ENCODE results near the gene SLC35F4.

GRCh38 chr14:57739516-57739915 is 126.4 kb downstream of the SLC35F4 start:
- TF ChIP-seq, protein P1, sequence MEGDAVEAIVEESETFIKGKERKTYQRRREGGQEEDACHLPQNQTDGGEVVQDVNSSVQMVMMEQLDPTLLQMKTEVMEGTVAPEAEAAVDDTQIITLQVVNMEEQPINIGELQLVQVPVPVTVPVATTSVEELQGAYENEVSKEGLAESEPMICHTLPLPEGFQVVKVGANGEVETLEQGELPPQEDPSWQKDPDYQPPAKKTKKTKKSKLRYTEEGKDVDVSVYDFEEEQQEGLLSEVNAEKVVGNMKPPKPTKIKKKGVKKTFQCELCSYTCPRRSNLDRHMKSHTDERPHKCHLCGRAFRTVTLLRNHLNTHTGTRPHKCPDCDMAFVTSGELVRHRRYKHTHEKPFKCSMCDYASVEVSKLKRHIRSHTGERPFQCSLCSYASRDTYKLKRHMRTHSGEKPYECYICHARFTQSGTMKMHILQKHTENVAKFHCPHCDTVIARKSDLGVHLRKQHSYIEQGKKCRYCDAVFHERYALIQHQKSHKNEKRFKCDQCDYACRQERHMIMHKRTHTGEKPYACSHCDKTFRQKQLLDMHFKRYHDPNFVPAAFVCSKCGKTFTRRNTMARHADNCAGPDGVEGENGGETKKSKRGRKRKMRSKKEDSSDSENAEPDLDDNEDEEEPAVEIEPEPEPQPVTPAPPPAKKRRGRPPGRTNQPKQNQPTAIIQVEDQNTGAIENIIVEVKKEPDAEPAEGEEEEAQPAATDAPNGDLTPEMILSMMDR (IDR thresholded peaks at IDR 0.05) = no peak
- no peak for TF ChIP-seq POLR2A (IDR thresholded peaks at IDR 0.05)
